Measurements from ENCODE around the gene GPATCH8.

The GPATCH8 gene

DNA sequence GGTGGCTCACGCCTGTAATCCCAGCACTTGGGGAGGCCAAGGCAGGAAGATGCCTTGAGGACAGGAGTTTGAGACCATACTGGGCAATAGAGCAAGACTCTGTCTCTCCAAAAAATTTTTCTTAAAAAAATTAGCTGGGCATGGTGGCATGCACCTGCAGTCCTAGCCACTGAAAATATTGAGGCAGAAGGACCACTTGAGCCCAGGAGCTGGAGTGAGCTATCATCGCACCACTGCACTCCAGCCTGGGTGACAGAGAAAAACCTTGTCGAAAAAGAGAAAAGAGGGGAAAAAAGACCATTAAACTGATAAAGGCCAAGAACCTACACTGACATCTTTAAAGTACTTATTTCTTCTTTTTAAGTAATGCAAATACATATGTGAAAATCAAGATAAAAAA is 60.4 kb downstream of the GPATCH8 start:
- Histone ChIP-seq H3K4me3 (ENCODE audit: low read depth, low read length) (no peak overlapping the region), H3K9me3 (ENCODE audit: control insufficient read depth, insufficient read depth, low read depth, low read length) (no peaks in the 10 kb centered on the region), H3K36me3 (ENCODE audit: control insufficient read depth in 2 of 2, insufficient read depth in 1 of 2, low read length in 2 of 2) (no peaks in the 10 kb centered on the region; a peak in 2 of 3 replicates), H3K4me1 (ENCODE audit: control insufficient read depth, insufficient read depth, low read length) (0 out of 2 replicates have a peak, but pooled peaks cover 3% of the 10 kb centered on the region), H3K27ac (ENCODE audit: extremely low read depth, low read depth, low read length) (no peak overlapping the region)
- ChIA-PET CTCF (no interaction called here), POLR2A (interaction anchor here (1.5 kb wide), 1 partner anchor 12 kb away, joined by 6 read pairs; no protein-coding TSS in a partner anchor)
- TF ChIP-seq, protein P1, sequence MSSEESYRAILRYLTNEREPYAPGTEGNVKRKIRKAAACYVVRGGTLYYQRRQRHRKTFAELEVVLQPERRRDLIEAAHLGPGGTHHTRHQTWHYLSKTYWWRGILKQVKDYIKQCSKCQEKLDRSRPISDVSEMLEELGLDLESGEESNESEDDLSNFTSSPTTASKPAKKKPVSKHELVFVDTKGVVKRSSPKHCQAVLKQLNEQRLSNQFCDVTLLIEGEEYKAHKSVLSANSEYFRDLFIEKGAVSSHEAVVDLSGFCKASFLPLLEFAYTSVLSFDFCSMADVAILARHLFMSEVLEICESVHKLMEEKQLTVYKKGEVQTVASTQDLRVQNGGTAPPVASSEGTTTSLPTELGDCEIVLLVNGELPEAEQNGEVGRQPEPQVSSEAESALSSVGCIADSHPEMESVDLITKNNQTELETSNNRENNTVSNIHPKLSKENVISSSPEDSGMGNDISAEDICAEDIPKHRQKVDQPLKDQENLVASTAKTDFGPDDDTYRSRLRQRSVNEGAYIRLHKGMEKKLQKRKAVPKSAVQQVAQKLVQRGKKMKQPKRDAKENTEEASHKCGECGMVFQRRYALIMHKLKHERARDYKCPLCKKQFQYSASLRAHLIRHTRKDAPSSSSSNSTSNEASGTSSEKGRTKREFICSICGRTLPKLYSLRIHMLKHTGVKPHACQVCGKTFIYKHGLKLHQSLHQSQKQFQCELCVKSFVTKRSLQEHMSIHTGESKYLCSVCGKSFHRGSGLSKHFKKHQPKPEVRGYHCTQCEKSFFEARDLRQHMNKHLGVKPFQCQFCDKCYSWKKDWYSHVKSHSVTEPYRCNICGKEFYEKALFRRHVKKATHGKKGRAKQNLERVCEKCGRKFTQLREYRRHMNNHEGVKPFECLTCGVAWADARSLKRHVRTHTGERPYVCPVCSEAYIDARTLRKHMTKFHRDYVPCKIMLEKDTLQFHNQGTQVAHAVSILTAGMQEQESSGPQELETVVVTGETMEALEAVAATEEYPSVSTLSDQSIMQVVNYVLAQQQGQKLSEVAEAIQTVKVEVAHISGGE (tag by site-specific recombination; conservative IDR thresholded peaks at IDR 0.05; ENCODE audit: low read depth), result no peak
- TF ChIP-seq ZNF174 (tag by site-specific recombination; IDR thresholded peaks at IDR 0.05) (no peak), ZNF544 (tag by site-specific recombination; IDR thresholded peaks at IDR 0.05) (no peak), ZBTB48 (tag by site-specific recombination; IDR thresholded peaks at IDR 0.05) (no peak), ZNF423 (tag by site-specific recombination; IDR thresholded peaks at IDR 0.05) (no peak), ZNF433 (tag by site-specific recombination; IDR thresholded peaks at IDR 0.05; ENCODE audit: low read depth) (no peak), ZNF843 (tag by site-specific recombination; IDR thresholded peaks at IDR 0.05) (no peak), ZNF132 (tag by site-specific recombination; IDR thresholded peaks at IDR 0.05; ENCODE audit: borderline replicate concordance) (no peak), ZNF626 (tag by site-specific recombination; IDR thresholded peaks at IDR 0.05) (no peak), ZNF404 (tag by site-specific recombination; IDR thresholded peaks at IDR 0.05) (no peak), ZNF830 (tag by site-specific recombination; IDR thresholded peaks at IDR 0.05; ENCODE audit: low read depth) (no peak), SP3 (tag by site-specific recombination; IDR thresholded peaks at IDR 0.05) (no peak), ZNF76 (tag by site-specific recombination; IDR thresholded peaks at IDR 0.05; ENCODE audit: borderline replicate concordance, low read depth) (no peak), ZNF571 (tag by site-specific recombination; IDR thresholded peaks at IDR 0.05) (no peak)
- TF ChIP-seq, protein P2, sequence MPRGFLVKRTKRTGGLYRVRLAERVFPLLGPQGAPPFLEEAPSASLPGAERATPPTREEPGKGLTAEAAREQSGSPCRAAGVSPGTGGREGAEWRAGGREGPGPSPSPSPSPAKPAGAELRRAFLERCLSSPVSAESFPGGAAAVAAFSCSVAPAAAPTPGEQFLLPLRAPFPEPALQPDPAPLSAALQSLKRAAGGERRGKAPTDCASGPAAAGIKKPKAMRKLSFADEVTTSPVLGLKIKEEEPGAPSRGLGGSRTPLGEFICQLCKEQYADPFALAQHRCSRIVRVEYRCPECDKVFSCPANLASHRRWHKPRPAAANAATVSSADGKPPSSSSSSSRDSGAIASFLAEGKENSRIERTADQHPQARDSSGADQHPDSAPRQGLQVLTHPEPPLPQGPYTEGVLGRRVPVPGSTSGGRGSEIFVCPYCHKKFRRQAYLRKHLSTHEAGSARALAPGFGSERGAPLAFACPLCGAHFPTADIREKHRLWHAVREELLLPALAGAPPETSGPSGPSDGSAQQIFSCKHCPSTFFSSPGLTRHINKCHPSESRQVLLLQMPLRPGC (tag by site-specific recombination; IDR thresholded peaks at IDR 0.05), result no peak

DNA sequence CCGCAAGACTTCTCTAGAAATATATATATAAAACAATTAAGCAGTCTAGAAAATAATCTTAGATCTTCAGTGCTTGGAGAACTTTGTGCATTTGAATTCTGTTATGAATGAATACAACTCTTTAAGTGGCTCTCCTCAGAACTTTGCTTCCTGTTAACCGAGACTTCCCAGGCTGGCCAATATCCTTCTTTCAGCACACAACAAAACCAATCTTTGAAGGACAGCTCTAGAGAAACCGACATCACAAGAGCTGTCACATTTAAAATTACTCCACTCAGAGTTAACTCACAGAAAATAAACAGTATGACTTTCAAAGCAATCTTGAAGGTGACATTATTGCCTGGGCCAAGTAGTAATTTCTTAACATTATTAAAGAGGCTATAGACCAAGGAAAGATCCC is 64.0 kb downstream of the GPATCH8 start:
- Histone ChIP-seq H3K27ac (ENCODE audit: extremely low read depth, low read depth, low read length) (no peak overlapping the region), H3K36me3 (ENCODE audit: control insufficient read depth in 2 of 2, insufficient read depth in 1 of 2, low read length in 2 of 2) (peaks cover 14 to 20% of the 10 kb centered on the region in 2 experiments), H3K4me3 (ENCODE audit: low read depth, low read length) (no peak overlapping the region), H3K9me3 (ENCODE audit: control insufficient read depth, insufficient read depth, low read depth, low read length) (no peaks in the 10 kb centered on the region), H3K4me1 (ENCODE audit: control insufficient read depth, insufficient read depth, low read length) (0 out of 2 replicates have a peak, but pooled peaks cover 3% of the 10 kb centered on the region)
- POLR2A ChIA-PET, result no interaction called here
- TF ChIP-seq ZNF112 (tag by site-specific recombination; IDR thresholded peaks at IDR 0.05), result no peak
- TF ChIP-seq ZNF214 (tag by site-specific recombination; IDR thresholded peaks at IDR 0.05; ENCODE audit: borderline replicate concordance), result no peak
- TF ChIP-seq, protein P3, sequence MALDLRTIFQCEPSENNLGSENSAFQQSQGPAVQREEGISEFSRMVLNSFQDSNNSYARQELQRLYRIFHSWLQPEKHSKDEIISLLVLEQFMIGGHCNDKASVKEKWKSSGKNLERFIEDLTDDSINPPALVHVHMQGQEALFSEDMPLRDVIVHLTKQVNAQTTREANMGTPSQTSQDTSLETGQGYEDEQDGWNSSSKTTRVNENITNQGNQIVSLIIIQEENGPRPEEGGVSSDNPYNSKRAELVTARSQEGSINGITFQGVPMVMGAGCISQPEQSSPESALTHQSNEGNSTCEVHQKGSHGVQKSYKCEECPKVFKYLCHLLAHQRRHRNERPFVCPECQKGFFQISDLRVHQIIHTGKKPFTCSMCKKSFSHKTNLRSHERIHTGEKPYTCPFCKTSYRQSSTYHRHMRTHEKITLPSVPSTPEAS (tag by site-specific recombination; IDR thresholded peaks at IDR 0.05), result no peak
- TF ChIP-seq ZNF501 (tag by site-specific recombination; IDR thresholded peaks at IDR 0.05), result no peak
- TF ChIP-seq, protein P4, sequence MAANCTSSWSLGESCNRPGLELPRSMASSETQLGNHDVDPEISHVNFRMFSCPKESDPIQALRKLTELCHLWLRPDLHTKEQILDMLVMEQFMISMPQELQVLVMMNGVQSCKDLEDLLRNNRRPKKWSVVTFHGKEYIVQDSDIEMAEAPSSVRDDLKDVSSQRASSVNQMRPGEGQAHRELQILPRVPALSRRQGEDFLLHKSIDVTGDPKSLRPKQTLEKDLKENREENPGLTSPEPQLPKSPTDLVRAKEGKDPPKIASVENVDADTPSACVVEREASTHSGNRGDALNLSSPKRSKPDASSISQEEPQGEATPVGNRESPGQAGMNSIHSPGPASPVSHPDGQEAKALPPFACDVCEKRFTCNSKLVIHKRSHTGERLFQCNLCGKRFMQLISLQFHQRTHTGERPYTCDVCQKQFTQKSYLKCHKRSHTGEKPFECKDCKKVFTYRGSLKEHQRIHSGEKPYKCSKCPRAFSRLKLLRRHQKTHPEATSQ (tag by site-specific recombination; IDR thresholded peaks at IDR 0.05), result no peak
- TF ChIP-seq ZNF549 (tag by site-specific recombination; IDR thresholded peaks at IDR 0.05), result no peak
- CTCF ChIA-PET, result no interaction called here
